DMS 273 treated with DMSO at 0.1 percent for 48 hours (cell line): ENCODE data around the gene TOP2A.
A peak's percentile ranks its signal among the peaks of the same experiment; 100 is the strongest.

Experiments used
- DNase-seq: peaks from one replicate; lab custom pipeline; 2025; lab: John Stamatoyannopoulos, UW

Gene TOP2A

DNA sequence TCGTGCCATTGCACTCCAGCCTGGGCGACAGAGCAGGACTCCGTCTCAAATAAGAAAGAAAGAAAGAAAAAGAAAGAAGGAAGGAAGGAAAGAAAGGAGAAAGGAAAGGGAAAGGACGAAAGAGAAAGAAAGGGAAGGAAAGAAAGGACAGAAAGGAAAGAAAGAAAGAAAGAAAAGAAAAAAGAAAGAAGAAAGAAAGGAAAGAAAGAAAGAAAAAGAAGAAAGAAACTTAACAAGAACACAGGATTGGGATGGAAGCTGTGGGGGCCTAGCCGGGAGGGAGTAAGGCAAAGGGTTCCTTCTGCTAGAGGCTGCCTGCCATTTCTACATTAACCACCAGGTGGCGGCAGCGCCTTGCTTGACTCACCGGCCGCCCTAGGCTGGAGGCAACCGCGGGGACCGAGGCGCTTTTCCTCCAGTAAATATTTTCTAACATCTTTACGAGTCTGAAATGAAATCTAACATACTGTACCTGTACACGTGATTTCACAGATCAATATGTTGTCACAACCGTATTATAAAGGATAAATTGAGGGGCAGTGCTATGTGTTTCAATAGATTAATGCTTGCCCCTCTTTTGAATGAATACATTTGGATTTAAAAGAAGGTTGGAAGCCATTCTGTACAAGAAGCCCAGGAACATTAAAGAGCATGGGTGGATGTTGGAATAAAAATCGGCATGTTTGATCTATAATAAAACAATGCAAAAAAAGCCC, 59.2 kb downstream of the TOP2A start:
- peak; percentile 58 for DNase-seq

DNA sequence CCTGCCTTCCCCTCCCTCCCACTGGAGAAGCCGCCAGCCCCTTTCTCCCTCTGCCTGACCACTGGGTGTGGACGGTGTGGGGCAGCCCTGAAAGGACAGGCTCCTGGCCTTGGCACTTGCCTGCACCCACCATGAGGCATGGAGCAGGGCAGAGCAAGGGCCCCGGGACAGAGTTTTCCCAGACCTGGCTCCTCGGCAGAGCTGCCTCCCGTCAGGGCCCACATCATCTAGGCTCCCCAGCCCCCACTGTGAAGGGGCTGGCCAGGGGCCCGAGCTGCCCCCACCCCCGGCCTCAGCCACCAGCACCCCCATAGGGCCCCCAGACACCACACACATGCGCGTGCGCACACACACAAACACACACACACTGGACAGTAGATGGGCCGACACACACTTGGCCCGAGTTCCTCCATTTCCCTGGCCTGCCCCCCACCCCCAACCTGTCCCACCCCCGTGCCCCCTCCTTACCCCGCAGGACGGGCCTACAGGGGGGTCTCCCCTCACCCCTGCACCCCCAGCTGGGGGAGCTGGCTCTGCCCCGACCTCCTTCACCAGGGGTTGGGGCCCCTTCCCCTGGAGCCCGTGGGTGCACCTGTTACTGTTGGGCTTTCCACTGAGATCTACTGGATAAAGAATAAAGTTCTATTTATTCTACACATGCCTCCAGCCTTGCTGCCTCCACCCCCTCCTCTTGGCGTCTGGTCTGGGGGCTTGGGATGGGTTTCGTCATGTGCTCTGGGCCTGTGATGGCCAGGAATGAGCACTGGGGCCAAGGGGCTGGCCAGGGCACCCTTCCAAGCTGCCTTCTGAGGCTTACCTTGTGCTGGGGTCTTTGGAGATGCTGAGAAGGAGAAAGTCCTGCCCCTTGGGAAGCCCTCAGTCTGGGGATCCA, 60.5 kb downstream of the TOP2A start:
- no peak for DNase-seq

DNA sequence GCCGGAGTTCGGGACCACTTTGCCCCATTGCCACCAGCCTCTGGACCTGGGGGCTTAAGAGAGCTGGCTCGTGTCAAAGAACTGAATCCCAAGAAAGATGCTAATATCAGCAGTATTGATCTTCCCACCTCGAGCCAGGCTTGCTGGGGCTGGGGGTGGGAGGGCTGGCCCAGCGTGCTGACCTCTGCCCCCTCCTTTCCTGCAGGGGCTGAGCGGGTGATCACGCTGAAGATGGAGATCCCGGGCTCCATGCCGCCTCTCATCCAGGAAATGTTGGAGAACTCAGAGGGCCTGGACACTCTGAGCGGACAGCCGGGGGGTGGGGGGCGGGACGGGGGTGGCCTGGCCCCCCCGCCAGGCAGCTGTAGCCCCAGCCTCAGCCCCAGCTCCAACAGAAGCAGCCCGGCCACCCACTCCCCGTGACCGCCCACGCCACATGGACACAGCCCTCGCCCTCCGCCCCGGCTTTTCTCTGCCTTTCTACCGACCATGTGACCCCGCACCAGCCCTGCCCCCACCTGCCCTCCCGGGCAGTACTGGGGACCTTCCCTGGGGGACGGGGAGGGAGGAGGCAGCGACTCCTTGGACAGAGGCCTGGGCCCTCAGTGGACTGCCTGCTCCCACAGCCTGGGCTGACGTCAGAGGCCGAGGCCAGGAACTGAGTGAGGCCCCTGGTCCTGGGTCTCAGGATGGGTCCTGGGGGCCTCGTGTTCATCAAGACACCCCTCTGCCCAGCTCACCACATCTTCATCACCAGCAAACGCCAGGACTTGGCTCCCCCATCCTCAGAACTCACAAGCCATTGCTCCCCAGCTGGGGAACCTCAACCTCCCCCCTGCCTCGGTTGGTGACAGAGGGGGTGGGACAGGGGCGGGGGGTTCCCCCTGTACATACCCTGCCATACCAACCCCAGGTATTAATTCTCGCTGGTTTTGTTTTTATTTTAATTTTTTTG, 61.6 kb downstream of the TOP2A start:
- no peak for DNase-seq

DNA sequence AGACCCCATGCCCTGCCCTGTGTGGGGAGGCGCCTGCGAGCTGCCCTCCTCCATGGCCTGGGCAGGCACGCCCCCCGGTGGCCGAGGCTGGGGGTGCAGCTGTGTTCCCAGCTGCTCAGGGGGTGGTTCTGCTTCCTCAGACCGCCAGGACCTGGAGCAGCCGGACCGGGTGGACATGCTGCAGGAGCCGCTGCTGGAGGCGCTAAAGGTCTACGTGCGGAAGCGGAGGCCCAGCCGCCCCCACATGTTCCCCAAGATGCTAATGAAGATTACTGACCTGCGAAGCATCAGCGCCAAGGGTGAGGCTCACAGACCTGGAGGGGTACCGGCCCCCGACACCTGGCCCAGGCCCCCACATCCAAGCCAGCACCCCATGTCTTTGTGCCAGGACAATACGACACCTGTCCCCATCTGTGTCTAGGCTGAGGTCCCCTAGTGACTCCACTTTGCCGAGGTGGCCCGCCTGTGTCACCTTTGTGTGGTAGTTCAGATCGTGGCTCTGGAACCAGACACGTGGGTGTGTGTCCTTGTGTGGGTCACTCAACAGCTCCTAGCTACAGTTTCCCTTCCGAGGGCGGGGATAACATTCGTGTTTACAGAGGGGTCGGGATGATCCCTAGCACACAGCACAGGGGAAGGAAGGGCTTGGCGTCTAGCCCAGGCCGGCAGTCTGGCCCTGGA, 62.4 kb downstream of the TOP2A start:
- no peak for DNase-seq

DNA sequence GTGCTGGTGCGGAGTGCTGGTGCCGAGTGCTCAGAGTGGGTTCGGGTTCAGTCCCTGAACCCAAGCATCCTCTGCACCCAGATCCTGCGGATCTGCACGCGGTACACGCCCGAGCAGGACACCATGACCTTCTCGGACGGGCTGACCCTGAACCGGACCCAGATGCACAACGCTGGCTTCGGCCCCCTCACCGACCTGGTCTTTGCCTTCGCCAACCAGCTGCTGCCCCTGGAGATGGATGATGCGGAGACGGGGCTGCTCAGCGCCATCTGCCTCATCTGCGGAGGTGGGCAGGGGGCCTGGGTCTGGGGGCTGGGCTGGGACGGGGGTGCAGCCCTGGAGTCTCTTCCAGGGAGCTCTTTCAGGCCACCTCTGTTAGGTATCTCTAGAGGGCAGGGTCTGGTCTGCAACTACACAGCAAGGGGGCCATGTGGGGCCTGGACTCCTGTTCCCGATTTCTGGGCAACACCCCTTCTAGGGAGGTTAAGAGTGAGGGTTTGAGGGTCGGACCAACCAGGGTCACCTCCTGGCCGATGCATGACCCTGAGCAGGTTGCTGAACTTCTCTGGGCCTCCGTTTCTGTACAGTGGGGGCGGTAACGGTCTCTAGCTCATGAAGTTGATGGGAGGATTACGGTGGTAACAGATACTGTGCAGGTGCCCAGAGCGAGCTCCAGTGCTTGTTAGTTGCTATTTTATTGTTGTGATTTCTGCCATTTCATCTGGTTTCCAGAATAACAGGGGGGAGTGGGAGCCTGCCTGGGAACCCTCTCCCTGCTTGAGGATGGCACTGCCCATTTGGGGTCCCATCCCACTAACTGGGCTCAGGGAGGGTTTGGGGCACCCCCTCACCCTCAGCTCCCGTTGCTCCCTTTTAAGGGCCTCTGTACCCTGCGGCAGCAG, 63.2 kb downstream of the TOP2A start:
- DNase-seq: no peak

DNA sequence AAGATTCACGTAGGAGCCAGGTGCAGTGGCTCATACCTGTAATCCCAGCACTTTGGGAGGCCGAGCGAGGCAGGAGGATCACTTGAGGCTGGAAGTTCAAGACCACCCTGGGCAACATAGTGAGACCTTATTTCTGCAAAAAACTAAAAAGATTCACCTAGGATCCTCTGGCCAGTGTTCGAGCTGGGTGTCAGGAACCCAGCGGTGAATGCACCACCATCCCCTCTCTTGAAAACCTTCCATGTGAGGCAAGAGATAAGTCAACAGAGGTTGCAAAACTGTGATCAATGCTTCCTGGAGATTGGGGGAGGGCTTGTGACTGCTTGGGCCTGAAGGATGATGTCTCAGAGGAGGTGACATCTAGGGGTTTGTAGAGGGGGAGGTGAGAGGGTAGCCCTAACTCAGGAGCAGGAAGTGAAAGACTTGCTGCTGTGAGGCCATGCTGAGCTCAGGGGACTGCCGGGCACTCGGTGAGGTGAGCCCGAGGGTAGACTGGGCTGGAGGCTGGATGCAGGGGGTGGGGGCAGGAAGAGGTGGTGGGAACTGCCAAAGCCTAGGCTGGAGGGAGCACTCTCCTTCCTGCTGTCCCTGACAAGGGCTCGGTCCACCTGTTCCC, 64.8 kb downstream of the TOP2A start:
- no peak for DNase-seq

DNA sequence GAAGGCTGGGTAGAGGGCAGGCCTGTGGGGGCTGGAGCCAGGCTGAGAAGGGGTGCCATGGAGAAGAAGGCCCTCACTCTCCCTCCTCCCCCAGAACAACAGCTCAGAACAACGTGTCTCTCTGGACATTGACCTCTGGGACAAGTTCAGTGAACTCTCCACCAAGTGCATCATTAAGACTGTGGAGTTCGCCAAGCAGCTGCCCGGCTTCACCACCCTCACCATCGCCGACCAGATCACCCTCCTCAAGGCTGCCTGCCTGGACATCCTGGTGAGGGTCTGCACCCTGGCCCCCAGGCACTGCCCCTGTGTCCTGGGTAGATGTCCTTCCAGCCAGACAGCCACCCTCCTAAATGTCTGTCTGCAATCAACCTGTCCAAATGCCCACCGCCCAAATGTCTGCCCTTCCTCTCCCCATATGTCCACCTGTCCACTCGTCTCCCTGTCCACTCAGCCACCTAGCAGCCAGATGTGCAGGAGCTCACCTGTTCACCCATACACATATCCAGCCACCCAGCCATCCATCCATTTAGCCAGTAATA, 65.4 kb downstream of the TOP2A start:
- no peak for DNase-seq

DNA sequence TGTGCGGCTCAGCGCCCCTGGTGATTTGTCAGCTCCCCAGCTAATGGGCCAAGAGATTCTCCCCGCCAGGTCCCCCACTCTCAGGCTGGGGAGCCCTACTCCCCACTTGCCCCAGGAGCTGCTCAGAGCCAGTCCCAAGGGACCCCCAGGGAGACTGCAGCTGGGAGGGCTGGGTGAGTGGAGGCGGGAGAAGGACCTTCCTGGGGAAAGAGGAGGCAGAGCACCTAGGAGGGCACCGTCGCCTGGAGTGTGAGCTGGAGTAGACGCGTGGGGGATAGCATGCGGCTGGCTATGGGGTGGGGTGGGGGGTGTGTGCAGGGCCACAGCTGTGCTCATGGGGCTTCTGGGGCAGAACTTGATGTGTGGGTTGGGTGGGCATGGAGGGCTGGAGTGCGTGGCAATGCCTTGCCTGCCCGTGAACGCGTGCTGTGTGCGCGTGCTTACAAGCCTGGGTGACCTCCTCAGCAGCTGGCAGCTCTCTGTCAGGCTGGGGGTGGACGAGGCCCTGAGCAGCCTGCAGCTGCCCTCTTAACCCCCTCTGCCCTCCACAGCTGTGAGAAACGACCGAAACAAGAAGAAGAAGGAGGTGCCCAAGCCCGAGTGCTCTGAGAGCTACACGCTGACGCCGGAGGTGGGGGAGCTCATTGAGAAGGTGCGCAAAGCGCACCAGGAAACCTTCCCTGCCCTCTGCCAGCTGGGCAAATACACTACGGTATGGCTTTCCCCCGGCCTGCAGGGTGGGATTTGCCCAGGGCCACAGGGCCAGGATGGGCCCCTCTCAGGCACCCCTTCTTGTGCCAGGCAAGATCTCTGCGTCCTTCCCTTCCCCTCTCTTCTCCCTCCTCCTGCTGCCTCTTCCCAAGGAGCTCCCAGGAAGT, 66.1 kb downstream of the TOP2A start:
- no peak for DNase-seq

DNA sequence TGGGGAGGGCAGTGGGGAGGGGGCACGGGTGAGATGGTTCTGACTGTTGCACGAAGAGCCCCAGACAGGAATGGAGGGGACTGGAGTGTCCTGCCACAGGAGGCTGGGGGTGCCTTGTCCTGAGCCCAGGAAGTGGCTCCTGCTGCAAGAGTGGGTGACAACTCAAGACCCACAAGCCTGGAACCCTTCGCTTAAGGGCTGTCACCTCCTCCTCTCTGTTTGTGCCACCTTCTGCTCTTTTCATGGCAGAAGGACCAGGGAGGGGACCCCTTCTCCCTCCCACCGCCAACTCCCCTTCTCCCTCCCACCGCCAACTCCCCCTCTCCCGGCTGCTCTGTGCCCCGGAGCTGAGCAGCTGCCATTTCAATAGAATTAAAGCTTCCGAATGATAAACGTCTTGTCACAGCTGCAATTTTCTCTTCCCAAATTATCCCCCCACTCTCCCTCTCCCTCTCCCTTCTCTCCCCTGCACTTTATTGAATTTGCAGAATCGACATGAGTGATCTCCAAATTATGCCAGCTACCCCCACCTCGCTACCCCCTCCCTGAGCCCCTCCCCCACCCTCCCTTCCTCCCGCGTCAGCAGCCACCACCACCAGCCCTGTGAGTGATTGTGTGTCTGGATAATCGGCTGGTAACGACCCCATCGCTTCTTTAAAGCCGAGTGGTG, 66.9 kb downstream of the TOP2A start:
- no peak for DNase-seq

DNA sequence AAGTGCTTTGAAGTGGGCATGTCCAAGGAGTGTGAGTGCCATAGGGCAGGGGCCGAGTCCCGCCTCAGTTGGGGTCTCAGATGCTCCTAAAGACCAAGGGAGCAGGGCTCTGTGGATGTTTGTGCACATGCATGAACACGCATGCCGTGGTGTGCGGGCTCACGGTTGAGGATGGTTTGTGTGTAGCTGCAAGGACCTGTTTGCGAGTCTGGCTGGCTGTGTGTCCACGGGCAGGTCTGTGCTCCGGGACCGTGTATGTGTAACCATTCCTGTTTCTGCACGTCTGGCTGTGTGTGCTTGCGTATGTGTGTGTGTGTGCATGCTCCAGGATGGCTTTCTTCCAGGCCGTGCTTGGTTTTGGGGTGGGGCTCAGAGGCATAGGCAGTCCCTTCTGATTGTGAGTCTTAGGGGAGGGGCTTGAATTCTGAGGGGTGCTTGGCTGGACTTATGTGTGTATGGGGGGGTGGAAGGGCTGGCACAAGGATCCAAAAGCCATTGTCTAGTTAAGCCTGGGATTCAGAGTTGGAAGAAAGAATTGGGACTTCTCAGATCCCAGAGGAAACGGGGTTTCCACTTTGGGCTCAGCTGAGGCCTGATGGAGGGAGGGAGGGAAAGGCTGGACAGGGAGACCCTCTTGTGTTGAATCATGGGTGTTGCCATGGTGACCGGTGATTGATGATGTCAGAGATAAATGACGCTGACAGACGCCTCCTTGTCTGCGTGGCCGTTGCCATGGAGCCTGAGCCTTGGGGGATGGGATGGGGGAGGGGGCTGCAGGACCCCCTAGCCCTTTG, 67.6 kb downstream of the TOP2A start:
- no peak for DNase-seq

DNA sequence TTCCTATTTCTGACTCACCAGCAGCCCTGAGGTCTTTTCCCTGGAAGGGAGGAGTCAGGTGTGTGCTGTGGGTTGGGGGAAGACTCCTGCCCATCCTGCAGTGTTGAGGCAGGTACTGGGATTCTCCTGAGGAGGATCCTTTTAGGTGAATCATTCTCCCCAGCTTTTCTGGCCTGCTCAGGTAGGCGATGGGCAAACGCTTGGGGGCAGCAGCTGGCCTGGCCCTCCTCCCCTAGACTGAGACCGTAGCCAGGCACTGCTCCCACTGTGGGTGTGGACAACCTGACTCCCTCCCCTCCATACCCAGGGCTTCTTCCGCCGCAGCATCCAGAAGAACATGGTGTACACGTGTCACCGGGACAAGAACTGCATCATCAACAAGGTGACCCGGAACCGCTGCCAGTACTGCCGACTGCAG, 68.2 kb downstream of the TOP2A start:
- no peak for DNase-seq

DNA sequence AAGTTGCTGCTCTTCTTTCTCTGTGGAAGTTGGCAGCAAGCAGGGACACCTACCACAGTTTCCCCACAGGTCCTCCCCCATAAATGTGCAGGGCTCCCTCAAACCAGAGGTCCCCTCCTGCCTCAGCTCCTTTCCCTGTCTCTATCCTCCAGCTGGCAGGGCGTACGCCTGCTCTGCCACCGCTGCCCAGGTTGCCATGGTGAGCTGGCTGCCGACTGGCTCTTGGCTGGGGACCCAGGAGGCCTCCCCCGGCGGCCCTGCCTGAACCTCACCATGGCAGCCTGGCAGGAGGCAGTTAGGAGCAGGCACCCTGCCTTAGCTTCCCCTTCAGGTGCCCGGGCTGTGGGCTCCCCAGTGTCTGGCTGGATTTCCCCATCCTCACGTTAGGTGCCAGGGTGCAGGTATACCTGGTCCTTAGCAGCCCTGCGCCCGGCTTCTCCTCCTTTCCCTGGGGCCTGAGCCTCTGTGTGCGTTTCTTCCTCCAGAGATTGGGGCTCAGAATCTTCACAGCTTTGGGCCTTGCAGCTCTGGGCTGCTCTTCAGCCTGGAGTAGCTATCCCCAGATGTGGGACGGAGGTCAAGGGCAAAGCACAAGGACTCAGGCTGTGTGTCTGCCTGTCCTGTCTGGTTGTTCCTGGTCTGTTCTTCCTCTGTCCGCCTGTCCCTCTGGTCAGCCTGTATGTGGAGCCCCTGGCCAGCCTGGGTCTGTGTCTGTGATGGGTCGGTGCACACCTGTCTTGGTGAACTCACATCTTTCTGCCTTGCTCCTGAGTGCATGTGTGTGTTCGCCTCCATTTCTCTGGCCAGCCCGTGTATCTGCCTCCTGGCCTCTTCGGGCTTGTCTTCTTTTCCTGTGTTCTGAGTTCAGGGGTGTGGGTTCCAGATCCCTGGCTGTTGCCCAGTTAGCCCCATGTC, 68.9 kb downstream of the TOP2A start:
- no peak for DNase-seq

DNA sequence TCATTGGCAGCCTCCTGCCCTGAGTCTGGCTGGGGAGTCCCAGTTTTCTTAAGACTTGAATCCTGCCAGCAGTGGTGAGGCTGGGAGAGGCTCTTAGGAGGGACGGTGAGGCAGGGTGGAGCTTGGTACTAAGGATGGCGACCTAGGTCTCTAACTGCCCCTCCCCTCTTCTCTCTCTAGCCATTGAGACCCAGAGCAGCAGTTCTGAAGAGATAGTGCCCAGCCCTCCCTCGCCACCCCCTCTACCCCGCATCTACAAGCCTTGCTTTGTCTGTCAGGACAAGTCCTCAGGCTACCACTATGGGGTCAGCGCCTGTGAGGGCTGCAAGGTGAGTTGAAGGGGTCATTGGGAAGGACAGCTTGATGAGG, 69.6 kb downstream of the TOP2A start:
- no peak for DNase-seq

DNA sequence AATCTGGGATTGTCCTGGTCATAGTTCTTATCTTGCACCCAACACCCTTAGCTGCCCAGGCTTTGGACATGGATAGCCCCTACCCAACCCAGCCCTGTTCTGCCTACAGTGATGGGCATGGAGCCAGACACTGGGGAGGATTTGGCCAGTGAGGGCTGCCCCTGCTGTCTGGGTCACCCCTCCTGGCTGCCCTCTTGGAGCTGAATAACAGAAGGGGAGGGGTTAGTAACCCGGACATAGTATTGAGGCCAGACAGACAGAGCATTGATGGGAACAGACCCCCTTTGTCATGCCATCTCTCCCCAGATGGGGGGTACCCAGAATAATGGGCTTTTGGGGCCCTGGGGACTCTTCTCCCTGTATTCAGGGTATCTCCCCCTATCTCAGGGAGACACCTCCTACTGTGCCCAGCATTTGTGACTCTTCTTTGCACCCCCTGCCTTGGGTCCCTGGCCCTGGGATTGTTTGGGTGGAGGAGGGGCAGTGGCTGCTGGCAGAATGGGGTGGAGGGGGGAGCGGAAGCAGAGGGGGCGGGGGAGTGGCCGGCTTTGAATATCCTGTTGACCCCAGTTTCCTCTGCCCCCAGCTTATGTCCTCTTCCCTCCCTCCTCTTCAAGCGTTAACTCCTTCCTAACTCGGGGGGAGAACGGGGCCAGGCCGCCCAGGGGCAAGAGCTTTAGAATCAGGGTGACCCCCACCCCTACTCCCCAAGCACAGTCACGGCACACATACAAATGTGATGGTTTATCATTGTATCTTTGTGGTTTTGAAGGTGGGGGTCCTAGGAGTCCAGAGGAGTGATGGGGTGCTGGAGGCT, 70.2 kb downstream of the TOP2A start:
- DNase-seq: no peak

DNA sequence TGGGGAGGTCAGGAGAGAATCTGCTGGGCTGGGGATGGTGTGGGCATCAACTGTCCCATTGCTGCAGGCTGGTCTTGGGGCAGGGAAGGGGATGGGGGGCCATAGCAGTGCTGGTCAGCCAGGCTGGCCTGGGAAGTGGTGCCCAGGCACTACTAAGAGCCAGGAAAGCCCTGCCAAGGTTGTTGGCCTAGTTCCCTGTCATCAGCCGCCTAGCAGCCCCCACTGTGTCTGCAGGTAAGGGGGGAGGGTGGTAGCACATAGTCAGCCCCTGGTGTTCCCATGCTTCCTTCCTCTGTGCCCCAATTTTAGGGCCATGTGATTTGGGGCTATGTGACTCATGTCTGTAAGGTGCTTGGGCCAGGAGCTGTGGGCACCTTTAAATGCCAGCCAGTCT, 70.9 kb downstream of the TOP2A start:
- DNase-seq: no peak
